ENCODE measurements around the gene GNAT1. TPM values are rescaled to one million over a fixed set of nuclear protein-coding genes. Genes with fewer than 3 reads are reported as not detected.

The GNAT1 gene
- total RNA-seq, 1 donor, result not detected

- DNase-seq (ENCODE audit: low read depth), result no peak
- TF ChIP-seq CTCF (IDR thresholded peaks at IDR 0.05; ENCODE audit: insufficient read depth, low read length), result no peak
Observed at GRCh38 chr3:50166620-50167019, 24.8 kb upstream of the GNAT1 start.

GRCh38 chr3:50167069-50167840 is 24.2 kb upstream of the GNAT1 start:
- TF ChIP-seq CTCF (IDR thresholded peaks at IDR 0.05; ENCODE audit: insufficient read depth, low read length), result no peak
- H3K4me3 ChIP-seq (ENCODE audit: low read depth, low read length), result no peak overlapping the region
- no peak for DNase-seq (ENCODE audit: low read depth)

More at GRCh38 chr3:50166620-50167019, 24.8 kb upstream of the GNAT1 start:
- H3K4me3 ChIP-seq (ENCODE audit: low read depth, low read length), result no peak overlapping the region

- TF ChIP-seq CTCF (IDR thresholded peaks at IDR 0.05; ENCODE audit: insufficient read depth, low read length), result no peak
- DNase-seq (ENCODE audit: low read depth), result no peak
- no peak overlapping the region for H3K4me3 ChIP-seq (ENCODE audit: low read depth, low read length)
Observed at GRCh38 chr3:50167841-50168209, 23.6 kb upstream of the GNAT1 start.

GRCh38 chr3:50168388-50168787 is 23.0 kb upstream of the GNAT1 start:
- no peak for TF ChIP-seq CTCF (IDR thresholded peaks at IDR 0.05; ENCODE audit: insufficient read depth, low read length)
- DNase-seq (ENCODE audit: low read depth), result no peak
- H3K4me3 ChIP-seq (ENCODE audit: low read depth, low read length), result no peak overlapping the region

GRCh38 chr3:50168791-50169190 is 22.6 kb upstream of the GNAT1 start:
- no peak overlapping the region for H3K4me3 ChIP-seq (ENCODE audit: low read depth, low read length)
- TF ChIP-seq CTCF (IDR thresholded peaks at IDR 0.05; ENCODE audit: insufficient read depth, low read length), result no peak
- DNase-seq (ENCODE audit: low read depth), result no peak

- DNase-seq (ENCODE audit: low read depth), result no peak
- TF ChIP-seq CTCF (IDR thresholded peaks at IDR 0.05; ENCODE audit: insufficient read depth, low read length), result no peak
- no peak overlapping the region for H3K4me3 ChIP-seq (ENCODE audit: low read depth, low read length)
Observed at GRCh38 chr3:50169232-50169832, 22.1 kb upstream of the GNAT1 start.
